ENCODE results near the gene PNLIPRP2. TPM values are rescaled to one million over a fixed set of nuclear protein-coding genes. Genes with fewer than 3 reads are reported as not detected.

The PNLIPRP2 gene
- total RNA-seq, 2 experiments from 2014 or later = not detected

DNA sequence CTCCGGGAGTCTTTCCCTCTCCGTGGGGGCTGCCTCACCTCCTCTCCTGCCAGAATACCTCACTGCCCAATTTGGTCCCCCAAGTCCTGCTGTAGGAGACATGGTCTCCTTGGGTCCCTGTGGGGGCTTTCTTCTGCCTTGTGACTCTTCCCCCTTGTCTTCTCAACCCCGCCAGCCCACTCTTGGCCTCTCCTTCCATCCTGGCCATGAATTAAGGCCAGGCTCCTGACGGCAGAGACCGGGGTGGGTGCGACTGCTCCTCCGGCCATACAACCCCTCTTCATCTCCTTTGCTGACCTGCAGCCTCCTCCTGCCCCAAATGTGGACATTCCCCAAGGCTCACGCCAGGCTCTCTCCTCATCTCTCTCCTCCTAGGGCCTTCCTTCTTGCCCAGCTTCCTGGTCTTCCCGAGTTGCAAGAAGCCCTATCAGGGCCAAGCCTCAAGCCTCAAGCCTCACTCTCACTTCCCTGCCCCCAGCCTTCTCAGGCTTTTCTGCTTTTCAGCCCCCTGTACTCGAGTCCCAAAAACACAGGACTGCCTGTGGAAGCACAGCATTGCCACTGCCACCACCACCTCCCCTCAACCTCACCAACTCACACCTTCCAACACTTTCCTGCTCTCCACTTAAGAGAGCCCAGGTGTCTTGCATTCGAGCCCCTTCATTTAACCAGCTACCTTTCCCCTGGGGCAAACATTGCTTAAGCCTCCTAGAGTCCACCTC lies 1.3 kb downstream of the PNLIPRP2 start:
- intact Hi-C loops (cut with micrococcal nuclease) = no loop called here
- H3K4me3 Mint-ChIP-seq = no peak overlapping the region
- DNase-seq = no peak
- no peaks in the 10 kb centered on the region for H3K9me3 Mint-ChIP-seq
- H3K27ac Mint-ChIP-seq = no peak overlapping the region
- H3K27me3 Mint-ChIP-seq (ENCODE audit: low read depth) = peaks cover 30% of the 10 kb centered on the region
- no peaks in the 10 kb centered on the region for H3K36me3 Mint-ChIP-seq (ENCODE audit: low read depth)
- CTCF ChIA-PET = no interaction called here
- no peaks in the 10 kb centered on the region for H3K4me1 Mint-ChIP-seq (ENCODE audit: low read depth)

DNA sequence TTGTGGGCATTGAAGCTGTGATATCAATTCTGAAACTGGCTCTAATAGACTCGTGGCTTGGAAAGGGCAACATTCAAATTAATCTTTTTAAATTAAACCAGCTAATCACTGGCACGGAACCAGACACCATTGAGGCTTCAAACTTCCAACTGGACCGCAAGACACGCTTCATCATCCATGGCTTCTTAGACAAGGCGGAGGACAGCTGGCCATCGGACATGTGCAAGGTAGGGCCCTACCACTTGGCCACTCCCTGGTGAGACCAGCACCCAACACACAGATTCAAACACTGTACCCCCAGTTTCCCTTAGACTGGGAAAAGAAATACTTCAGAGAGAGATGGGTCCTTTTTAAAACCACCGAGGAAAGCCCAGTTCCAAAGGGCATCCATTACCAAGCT lies 5.1 kb downstream of the PNLIPRP2 start:
- Mint-ChIP-seq H3K4me3 (no peak overlapping the region), H3K36me3 (ENCODE audit: low read depth) (no peaks in the 10 kb centered on the region), H3K27ac (no peak overlapping the region), H3K27me3 (ENCODE audit: low read depth) (peaks cover 38% of the 10 kb centered on the region), H3K9me3 (no peaks in the 10 kb centered on the region), H3K4me1 (ENCODE audit: low read depth) (no peaks in the 10 kb centered on the region)
- CTCF ChIA-PET = interaction anchor here (0.6 kb wide), 1 partner anchor 538 kb away, joined by 3 read pairs; no protein-coding TSS in a partner anchor
- DNase-seq = no peak
- intact Hi-C loops (cut with micrococcal nuclease) = no loop called here

DNA sequence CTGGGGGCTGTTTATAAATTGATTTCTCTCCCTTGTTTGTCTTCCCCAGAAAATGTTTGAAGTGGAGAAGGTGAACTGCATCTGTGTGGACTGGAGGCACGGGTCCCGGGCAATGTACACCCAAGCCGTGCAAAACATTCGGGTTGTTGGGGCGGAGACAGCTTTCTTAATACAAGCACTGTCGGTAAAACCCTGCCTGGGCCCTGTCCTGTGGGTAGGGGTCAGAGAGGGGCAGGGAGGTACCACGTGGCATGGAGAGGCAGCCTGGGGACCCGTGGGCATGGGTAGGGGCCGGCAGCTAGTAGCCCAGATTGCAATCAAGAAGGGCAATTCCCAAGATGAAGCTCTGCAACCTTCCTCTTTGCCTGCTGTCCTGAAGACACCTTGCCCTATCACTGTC lies 6.1 kb downstream of the PNLIPRP2 start:
- intact Hi-C loops (cut with micrococcal nuclease) = no loop called here
- CTCF ChIA-PET = interaction anchor here (0.6 kb wide), 2 partner anchors 181 to 295 kb away, joined by 3 to 4 read pairs; no protein-coding TSS in a partner anchor
- no peak overlapping the region for H3K4me3 Mint-ChIP-seq
- H3K27me3 Mint-ChIP-seq (ENCODE audit: low read depth) = peaks cover 36% of the 10 kb centered on the region
- DNase-seq = no peak
- no peaks in the 10 kb centered on the region for H3K4me1 Mint-ChIP-seq (ENCODE audit: low read depth)
- H3K9me3 Mint-ChIP-seq = no peaks in the 10 kb centered on the region
- H3K36me3 Mint-ChIP-seq (ENCODE audit: low read depth) = no peaks in the 10 kb centered on the region
- no peak overlapping the region for H3K27ac Mint-ChIP-seq

DNA sequence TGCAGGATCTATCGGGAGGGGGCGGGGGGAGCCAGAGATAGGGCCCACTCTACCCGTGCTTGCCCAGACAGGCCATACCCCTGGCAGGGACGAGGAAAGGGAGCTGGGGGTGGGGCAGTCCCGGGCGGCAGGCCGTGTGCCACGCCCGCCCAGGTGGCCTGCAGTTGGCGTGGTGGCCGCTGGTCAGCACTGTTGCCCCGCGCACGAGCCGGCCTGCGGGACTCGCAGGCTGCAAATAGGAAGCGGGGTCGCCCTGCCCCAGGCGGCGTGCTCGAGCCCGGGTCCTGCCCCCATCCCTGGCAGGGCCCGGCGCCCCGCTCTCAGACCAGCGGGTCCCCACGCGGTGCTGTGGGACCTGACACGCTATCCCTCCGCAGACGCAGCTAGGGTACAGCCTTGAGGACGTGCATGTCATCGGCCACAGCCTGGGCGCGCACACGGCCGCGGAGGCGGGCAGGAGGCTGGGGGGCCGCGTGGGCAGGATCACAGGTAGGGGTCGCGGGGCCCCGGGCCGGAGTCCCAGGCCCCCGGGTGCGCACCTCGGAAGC lies 6.7 kb downstream of the PNLIPRP2 start:
- Mint-ChIP-seq H3K9me3 (no peaks in the 10 kb centered on the region), H3K4me3 (no peak overlapping the region), H3K27ac (no peak overlapping the region), H3K36me3 (ENCODE audit: low read depth) (no peaks in the 10 kb centered on the region), H3K4me1 (ENCODE audit: low read depth) (no peaks in the 10 kb centered on the region), H3K27me3 (ENCODE audit: low read depth) (peaks cover 30% of the 10 kb centered on the region)
- CTCF ChIA-PET = interaction anchor here (0.6 kb wide), 1 partner anchor 182 kb away, joined by 3 read pairs; no protein-coding TSS in a partner anchor
- DNase-seq = no peak
- intact Hi-C loops (cut with micrococcal nuclease) = no loop called here

DNA sequence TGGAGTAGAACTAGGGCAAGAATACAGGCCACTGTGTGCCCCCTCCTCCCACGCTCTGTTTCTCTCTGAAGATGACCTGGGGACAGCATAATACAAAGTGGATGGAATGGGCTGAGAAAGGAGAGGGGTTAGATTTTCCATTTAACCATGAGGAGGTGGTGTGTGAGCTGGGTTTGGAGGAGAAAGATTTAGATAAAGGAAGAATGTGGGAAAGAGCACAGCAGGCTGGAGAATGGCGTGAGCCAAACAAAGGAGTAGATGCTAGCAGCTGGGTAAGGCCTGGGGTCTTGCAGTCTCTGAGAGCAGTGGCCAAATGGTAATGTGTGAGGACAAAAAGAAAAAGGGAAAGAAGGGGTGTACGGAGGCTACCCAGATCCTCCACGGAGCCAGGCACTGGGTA lies 8.6 kb downstream of the PNLIPRP2 start:
- H3K4me3 Mint-ChIP-seq = no peak overlapping the region
- CTCF ChIA-PET = no interaction called here

DNA sequence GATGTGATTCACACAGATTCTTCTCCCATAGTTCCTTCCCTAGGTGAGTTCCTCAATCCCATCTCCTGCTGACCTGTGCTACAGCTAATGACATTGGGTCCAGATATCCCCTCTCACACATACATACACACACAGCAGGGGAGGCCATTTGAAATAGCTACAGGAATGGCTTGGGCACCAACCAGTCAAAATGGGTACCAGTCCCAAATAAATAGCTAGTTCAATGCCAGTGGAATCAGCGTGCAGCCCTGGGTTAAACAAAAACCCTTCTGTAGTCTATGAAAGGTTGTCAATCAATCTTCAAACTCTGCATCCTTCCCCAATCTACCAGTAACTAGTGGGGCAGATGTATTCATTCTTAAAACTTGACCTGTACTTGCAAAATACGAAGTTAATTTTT lies 9.3 kb downstream of the PNLIPRP2 start:
- H3K9me3 Mint-ChIP-seq = no peaks in the 10 kb centered on the region
- H3K27ac Mint-ChIP-seq = no peak overlapping the region
- DNase-seq = no peak
- no peaks in the 10 kb centered on the region for H3K36me3 Mint-ChIP-seq (ENCODE audit: low read depth)
- CTCF ChIA-PET = no interaction called here
- no peaks in the 10 kb centered on the region for H3K4me1 Mint-ChIP-seq (ENCODE audit: low read depth)
- intact Hi-C loops (cut with micrococcal nuclease) = no loop called here
- peaks cover 24% of the 10 kb centered on the region for H3K27me3 Mint-ChIP-seq (ENCODE audit: low read depth)
- H3K4me3 Mint-ChIP-seq = no peak overlapping the region

More for the DNA sequence above, 8.6 kb downstream of the PNLIPRP2 start:
- Mint-ChIP-seq H3K4me1 (ENCODE audit: low read depth) (no peaks in the 10 kb centered on the region), H3K9me3 (no peaks in the 10 kb centered on the region), H3K27ac (no peak overlapping the region), H3K36me3 (ENCODE audit: low read depth) (no peaks in the 10 kb centered on the region), H3K27me3 (ENCODE audit: low read depth) (peaks cover 20% of the 10 kb centered on the region)
- intact Hi-C loops (cut with micrococcal nuclease) = no loop called here
- no peak for DNase-seq

DNA sequence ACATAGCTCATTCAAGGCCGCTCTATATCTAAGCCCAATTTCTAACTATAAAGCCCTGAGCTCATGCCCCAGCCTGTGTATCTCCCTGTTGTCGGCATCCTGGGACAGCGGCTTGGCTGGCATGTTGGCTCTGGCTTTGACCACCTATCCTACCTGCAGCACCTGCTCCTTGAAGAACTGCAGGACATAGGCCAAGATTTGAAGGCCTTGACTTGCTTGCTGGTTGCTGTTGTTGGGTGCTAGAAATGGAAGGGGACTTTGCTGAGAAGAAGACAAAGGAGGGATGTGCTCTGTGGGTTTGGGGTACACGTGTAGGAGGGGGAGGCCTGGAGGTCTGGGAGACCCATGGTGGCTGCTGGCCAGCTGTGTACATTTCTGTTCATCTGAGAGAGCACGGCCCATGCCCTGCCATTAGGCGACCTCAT lies 11.1 kb downstream of the PNLIPRP2 start:
- Mint-ChIP-seq H3K27me3 (ENCODE audit: low read depth) (peaks cover 19% of the 10 kb centered on the region), H3K4me1 (ENCODE audit: low read depth) (no peaks in the 10 kb centered on the region), H3K9me3 (no peaks in the 10 kb centered on the region), H3K27ac (no peak overlapping the region), H3K36me3 (ENCODE audit: low read depth) (no peaks in the 10 kb centered on the region), H3K4me3 (no peak overlapping the region)
- intact Hi-C loops (cut with micrococcal nuclease) = no loop called here
- CTCF ChIA-PET = interaction anchor here (0.5 kb wide), 1 partner anchor 17 kb away, joined by 3 read pairs; no protein-coding TSS in a partner anchor
- no peak for DNase-seq

DNA sequence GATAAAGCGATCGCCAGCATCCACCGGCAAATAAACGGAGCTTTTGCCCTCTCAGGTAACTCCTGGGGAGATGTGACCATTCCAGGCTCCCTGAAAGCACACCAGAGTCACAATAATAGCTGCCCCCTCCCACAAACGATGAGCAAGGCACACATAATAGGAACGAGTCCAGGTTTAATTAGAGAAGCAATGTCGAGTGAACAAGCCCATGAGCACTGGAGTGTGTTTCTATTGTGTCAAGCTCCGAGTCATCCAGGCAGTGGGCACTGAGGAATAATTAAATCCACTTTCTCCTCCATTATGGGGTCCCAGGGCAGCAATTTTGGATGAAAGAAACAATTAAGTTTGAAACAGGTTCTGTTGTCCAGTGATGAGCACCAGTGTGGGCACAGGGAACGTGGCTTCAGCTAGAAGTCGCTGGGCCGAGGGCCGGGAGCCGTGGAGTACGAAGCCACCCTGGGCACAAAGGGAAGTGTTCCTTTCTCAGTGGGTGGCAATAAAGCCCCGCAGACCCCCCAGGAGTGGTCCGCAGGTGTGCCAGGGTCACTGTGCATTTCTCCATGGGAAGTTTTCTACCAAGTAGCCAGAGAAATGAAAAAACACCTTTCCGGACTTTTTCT lies 12.0 kb downstream of the PNLIPRP2 start:
- CTCF ChIA-PET = interaction anchor here (0.5 to 0.6 kb wide), 2 partner anchors 14 to 16 kb away, joined by 3 read pairs; no protein-coding TSS in a partner anchor
- Mint-ChIP-seq H3K27me3 (ENCODE audit: low read depth) (peaks cover 19% of the 10 kb centered on the region), H3K4me3 (no peak overlapping the region)

DNA sequence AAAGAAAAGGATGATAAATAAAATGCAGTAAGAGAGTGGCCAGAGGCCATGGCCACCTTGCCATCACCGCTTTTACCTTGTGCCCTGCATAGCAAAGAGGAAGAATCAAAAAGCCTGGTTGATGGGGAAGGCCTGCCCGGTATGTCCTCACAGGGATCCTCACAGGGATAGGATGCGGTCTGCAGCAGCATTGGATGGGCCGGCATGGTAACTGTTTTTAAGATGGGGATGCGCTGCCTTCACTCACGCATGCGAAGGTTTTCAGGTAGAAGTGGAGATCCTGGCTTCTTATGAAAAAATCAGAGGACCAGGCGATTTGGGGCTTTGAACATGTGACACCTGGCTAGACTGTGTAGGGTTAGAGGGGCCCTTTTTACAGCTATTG lies 12.5 kb downstream of the PNLIPRP2 start:
- CTCF ChIA-PET = interaction anchor here (0.6 kb wide), 1 partner anchor 14 kb away, joined by 3 read pairs; no protein-coding TSS in a partner anchor
- peaks cover 19% of the 10 kb centered on the region for H3K27me3 Mint-ChIP-seq (ENCODE audit: low read depth)
- H3K4me3 Mint-ChIP-seq = no peak overlapping the region
- H3K36me3 Mint-ChIP-seq (ENCODE audit: low read depth) = no peaks in the 10 kb centered on the region
- DNase-seq = no peak
- no peaks in the 10 kb centered on the region for H3K9me3 Mint-ChIP-seq
- H3K4me1 Mint-ChIP-seq (ENCODE audit: low read depth) = no peaks in the 10 kb centered on the region
- H3K27ac Mint-ChIP-seq = no peak overlapping the region
- intact Hi-C loops (cut with micrococcal nuclease) = no loop called here

More for the DNA sequence above, 12.0 kb downstream of the PNLIPRP2 start:
- Mint-ChIP-seq H3K36me3 (ENCODE audit: low read depth) (no peaks in the 10 kb centered on the region), H3K4me1 (ENCODE audit: low read depth) (no peaks in the 10 kb centered on the region), H3K27ac (no peak overlapping the region), H3K9me3 (no peaks in the 10 kb centered on the region)
- intact Hi-C loops (cut with micrococcal nuclease) = no loop called here
- no peak for DNase-seq

DNA sequence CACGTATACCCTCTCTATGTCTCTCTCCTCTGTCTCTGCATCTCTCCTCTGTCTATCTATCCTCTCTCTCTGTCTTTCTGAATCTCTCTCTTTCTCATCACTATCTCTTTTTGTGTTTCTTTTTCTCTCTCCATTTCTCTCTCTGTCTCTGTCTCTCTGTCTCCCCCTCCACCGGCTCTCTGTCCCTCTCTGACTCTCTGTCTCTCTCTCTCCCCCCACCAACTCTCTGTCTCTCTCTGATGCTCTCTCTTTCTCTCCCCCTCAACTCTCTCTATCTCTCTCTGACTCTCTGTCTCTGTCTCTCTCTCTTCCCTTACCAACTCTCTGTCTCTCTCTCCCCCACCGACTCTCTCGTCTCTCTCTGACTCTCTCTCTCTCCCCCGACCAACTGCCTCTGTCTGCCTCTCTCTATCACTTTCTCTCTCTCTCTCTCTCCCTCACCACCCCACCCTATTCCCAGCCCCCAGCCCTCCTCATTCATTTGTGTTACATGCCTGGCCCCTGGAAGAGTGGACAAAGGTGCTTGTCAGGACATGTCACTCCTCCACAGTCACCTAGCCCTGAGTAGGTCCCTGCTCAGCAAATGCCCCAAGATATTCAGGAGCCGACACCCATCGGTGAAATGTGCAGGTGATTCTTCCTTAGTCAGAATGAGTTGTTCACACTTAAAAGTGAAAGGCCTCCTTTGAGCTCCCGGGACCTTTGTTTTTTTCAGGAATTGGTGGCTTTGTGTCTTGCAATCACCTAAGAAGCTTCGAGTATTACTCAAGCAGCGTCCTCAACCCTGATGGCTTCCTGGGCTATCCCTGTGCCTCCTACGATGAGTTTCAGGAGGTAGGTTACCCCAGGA lies 13.6 kb downstream of the PNLIPRP2 start:
- no peak overlapping the region for H3K27ac Mint-ChIP-seq
- no peak for DNase-seq
- intact Hi-C loops (cut with micrococcal nuclease) = no loop called here
- CTCF ChIA-PET = no interaction called here
- peaks cover 20% of the 10 kb centered on the region for H3K27me3 Mint-ChIP-seq (ENCODE audit: low read depth)
- no peaks in the 10 kb centered on the region for H3K36me3 Mint-ChIP-seq (ENCODE audit: low read depth)
- no peaks in the 10 kb centered on the region for H3K4me1 Mint-ChIP-seq (ENCODE audit: low read depth)
- H3K9me3 Mint-ChIP-seq = no peaks in the 10 kb centered on the region
- H3K4me3 Mint-ChIP-seq = no peak overlapping the region

DNA sequence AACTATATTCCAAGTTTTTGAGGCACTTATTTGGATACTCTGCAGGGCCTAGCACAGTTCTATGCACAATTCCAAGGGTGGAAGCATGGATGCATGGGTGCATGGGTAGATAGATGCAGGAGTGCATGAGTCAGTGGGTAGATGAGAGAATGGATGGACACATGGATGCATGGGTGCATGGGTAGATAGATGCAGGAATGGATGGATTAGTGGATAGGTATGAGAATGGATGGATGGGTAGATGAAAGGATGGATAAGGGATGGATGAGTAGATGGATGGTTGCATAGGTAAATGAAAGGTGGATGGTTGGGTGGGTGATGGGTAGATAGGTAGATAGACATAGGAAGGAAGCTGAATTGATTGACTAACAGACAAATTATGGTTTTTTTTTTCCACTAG lies 15.6 kb downstream of the PNLIPRP2 start:
- H3K4me3 Mint-ChIP-seq = no peak overlapping the region
- intact Hi-C loops (cut with micrococcal nuclease) = no loop called here
- CTCF ChIA-PET = no interaction called here
- no peak overlapping the region for H3K27ac Mint-ChIP-seq
- H3K4me1 Mint-ChIP-seq (ENCODE audit: low read depth) = no peaks in the 10 kb centered on the region
- H3K36me3 Mint-ChIP-seq (ENCODE audit: low read depth) = no peaks in the 10 kb centered on the region
- no peak for DNase-seq
- H3K9me3 Mint-ChIP-seq = peaks cover 3% of the 10 kb centered on the region
- peaks cover 27% of the 10 kb centered on the region for H3K27me3 Mint-ChIP-seq (ENCODE audit: low read depth)

DNA sequence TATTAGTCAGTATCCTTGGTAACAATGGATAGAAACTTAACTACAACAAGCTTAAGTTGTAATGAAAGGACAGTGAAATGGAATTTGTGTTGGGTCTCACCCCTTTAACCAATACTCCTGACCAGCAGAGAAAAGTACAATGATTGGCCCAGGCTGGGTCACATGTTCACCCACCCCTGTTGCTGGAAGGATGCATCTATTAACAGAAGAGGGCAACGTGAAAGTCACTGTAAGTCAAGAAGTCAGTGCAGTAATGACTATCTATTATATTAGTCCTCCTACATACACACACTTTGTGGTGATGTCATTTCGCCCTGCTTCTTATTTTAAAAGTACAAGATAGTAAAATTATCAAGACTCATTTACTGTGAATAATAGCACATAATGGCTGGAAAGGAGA lies 16.2 kb downstream of the PNLIPRP2 start:
- no peak overlapping the region for H3K27ac Mint-ChIP-seq

More for the DNA sequence above, 16.2 kb downstream of the PNLIPRP2 start:
- Mint-ChIP-seq H3K27me3 (ENCODE audit: low read depth) (peaks cover 27% of the 10 kb centered on the region), H3K36me3 (ENCODE audit: low read depth) (no peaks in the 10 kb centered on the region), H3K4me1 (ENCODE audit: low read depth) (no peaks in the 10 kb centered on the region), H3K4me3 (no peak overlapping the region), H3K9me3 (peaks cover 3% of the 10 kb centered on the region)
- intact Hi-C loops (cut with micrococcal nuclease) = no loop called here
- DNase-seq = no peak
- CTCF ChIA-PET = no interaction called here
